ENCODE data around the gene CSTB.

CSTB gene

DNA sequence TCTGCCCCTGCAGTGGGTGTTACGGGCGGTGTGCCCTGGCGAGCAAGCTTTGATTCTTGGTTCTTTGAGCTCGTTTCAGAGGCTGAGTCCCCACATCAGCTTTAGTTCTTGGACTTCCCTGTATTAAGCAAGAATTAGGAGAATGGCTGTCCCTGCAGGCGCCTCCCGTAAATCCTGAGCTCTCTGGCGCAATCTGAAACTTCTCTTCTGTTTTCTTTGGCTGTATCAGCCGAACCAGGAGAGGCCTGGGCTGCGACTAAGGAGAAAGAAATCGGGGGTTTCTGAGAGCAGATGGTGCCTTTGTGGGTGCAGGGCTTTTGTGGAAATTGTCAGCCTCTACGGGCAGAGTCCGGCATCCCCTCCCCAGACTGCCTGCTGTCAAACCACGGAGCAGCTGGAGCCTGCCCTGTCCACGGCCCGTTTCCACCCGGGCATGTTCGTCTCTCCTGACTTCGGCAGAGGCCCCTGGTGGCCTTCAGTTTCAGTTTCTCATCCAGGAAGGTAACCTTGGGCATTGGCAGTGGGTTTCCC, 17.9 kb downstream of the CSTB start:
- peaks cover 100% of the 10 kb centered on the region for H3K36me3 ChIP-seq
- H3K4me1 ChIP-seq (ENCODE audit: control insufficient read depth in 1 of 2, insufficient read depth in 1 of 2, low read depth in 1 of 2, low read length in 1 of 2), result no peaks in the 10 kb centered on the region
- no peak overlapping the region for H3K27ac ChIP-seq
- no peaks in the 10 kb centered on the region for H3K27me3 ChIP-seq
- no peaks in the 10 kb centered on the region for H3K9me3 ChIP-seq
- TF ChIP-seq, protein P1, sequence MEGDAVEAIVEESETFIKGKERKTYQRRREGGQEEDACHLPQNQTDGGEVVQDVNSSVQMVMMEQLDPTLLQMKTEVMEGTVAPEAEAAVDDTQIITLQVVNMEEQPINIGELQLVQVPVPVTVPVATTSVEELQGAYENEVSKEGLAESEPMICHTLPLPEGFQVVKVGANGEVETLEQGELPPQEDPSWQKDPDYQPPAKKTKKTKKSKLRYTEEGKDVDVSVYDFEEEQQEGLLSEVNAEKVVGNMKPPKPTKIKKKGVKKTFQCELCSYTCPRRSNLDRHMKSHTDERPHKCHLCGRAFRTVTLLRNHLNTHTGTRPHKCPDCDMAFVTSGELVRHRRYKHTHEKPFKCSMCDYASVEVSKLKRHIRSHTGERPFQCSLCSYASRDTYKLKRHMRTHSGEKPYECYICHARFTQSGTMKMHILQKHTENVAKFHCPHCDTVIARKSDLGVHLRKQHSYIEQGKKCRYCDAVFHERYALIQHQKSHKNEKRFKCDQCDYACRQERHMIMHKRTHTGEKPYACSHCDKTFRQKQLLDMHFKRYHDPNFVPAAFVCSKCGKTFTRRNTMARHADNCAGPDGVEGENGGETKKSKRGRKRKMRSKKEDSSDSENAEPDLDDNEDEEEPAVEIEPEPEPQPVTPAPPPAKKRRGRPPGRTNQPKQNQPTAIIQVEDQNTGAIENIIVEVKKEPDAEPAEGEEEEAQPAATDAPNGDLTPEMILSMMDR (IDR thresholded peaks at IDR 0.05), result no peak
- H3K4me3 ChIP-seq (ENCODE audit: low read depth in 1 of 2, low read length in 1 of 2), result no peak overlapping the region

DNA sequence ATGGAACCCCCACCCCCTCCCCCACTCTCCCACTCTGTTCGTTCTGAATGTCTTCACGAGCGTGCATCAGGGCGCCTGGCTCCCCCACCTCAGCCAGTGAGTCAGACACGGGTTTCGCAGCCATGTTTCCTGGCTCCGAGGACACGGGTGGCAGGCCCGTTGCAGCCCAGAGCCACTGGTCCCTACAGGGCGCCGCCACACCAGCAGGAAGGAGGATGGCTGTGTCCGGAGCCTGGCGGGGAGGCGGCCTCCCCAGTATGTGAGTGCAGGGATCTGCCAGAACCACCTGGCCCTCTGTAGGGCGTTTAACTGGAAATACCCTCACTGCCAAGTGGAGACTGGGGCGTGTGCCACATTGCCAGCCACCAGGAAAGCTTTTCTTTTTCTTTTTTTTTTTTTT, 18.5 kb downstream of the CSTB start:
- Histone ChIP-seq H3K27me3 (no peaks in the 10 kb centered on the region), H3K27ac (no peak overlapping the region), H3K9me3 (no peaks in the 10 kb centered on the region), H3K4me3 (ENCODE audit: low read depth in 1 of 2, low read length in 1 of 2) (no peak overlapping the region), H3K36me3 (peaks cover 100% of the 10 kb centered on the region), H3K4me1 (ENCODE audit: control insufficient read depth in 1 of 2, insufficient read depth in 1 of 2, low read depth in 1 of 2, low read length in 1 of 2) (no peaks in the 10 kb centered on the region)
- TF ChIP-seq, protein P1 (IDR thresholded peaks at IDR 0.05), result no peak

DNA sequence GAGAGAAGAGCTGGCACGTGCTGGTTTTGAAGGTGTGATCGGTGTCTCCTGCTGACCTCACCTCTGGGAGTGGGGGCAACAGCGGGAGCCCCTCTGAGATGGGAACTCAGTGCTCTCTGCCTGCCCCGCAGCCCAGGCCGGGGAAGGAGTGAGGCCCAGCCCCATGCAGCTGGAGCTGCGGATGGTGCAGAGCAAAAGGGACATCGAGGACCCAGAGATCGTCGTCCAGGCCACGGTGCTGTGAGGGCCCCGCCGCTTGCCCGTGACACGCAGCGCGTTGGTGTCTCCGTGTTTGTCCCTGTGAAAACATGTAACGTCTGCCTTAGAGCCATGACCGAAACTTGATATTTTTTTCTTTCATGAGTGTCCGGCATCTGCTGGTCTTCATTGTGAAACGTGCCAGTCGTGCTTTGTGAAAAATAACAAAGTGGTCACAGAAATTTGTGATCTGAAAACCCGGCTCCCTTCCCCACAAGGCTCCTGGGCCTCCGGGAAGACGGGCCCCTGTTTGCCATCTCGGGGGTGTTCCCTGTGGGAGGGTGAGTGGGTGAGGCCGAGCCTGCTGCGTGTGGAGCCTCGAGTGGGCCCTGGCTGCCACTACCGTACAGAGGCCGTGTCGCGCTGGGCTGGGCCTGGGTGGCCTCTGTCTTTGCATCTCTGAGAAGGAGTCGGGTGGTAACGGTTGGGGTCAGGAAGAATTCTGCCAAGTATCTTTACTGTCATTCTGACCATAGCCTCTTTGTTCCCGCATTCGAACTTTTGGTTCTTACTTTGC, 20.1 kb downstream of the CSTB start:
- peaks cover 100% of the 10 kb centered on the region for H3K36me3 ChIP-seq

DNA sequence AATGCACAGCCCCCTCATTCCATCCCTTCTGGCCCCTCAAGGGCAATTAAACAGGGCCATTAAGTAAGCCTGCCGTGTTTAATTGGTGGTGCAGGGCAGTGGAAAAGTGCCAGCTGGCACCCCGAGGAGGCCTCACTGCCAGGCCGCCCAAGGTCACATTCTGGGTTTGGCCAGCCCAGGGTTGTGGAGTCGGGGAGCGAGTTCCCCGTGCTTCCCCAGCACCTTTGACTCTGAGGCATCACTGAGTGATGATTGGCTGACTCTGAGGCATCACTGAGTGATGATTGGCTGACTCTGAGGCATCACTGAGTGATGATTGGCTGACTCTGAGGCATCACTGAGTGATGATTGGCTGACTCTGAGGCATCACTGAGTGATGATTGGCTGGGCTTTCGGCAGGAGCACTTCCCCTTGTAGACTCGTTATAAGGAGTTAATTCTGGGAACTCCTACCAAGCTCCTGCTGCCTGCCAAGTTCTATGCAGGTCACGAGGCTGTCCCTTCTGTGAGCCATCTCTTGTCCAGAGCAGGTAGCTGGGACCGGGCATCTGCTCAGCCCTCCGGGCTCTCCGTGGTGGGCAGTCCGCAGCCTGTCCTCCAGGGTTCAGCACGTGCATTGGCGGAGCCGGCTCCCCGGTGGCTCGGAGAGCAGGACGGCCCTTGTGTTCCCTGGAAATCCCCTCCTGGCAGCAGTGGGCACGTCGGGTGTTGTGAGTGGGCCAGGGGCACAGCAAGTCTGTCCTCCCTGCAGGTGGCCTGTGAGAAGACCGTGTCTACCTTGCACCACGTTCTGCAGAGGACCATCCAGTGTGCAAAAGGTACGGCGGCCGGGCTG, 20.9 kb downstream of the CSTB start:
- no peaks in the 10 kb centered on the region for H3K4me1 ChIP-seq (ENCODE audit: control insufficient read depth in 1 of 2, insufficient read depth in 1 of 2, low read depth in 1 of 2, low read length in 1 of 2)
- TF ChIP-seq, protein P1 (IDR thresholded peaks at IDR 0.05), result no peak
- H3K27me3 ChIP-seq, result no peaks in the 10 kb centered on the region
- peaks cover 100% of the 10 kb centered on the region for H3K36me3 ChIP-seq
- no peak overlapping the region for H3K27ac ChIP-seq
- H3K9me3 ChIP-seq, result no peaks in the 10 kb centered on the region
- no peak overlapping the region for H3K4me3 ChIP-seq (ENCODE audit: low read depth in 1 of 2, low read length in 1 of 2)

More for the DNA sequence above, 20.1 kb downstream of the CSTB start:
- Histone ChIP-seq H3K27ac (no peak overlapping the region), H3K4me1 (ENCODE audit: control insufficient read depth in 1 of 2, insufficient read depth in 1 of 2, low read depth in 1 of 2, low read length in 1 of 2) (no peaks in the 10 kb centered on the region), H3K4me3 (ENCODE audit: low read depth in 1 of 2, low read length in 1 of 2) (no peak overlapping the region), H3K27me3 (no peaks in the 10 kb centered on the region), H3K9me3 (no peaks in the 10 kb centered on the region)
- TF ChIP-seq, protein P1 (IDR thresholded peaks at IDR 0.05), result no peak

DNA sequence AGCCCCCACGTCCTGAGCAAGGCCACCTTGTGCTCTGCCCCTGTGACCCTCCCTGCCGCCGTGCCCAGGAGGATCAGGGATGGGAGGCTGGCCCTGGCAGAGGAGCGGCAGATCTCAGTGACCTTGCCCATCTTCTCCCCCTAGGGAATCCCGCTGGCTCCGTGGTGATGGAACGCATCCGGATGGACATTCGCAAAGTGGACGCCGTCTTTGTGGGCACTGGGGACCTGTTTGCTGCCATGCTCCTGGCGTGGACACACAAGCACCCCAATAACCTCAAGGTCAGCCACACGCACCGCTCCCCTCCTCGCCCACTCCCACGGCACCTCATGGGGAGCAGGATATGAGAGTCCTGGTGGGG, 22.7 kb downstream of the CSTB start:
- H3K27ac ChIP-seq, result no peak overlapping the region
- H3K36me3 ChIP-seq, result peaks cover 100% of the 10 kb centered on the region
- H3K27me3 ChIP-seq, result no peaks in the 10 kb centered on the region
- TF ChIP-seq, protein P1 (IDR thresholded peaks at IDR 0.05), result no peak
- H3K4me3 ChIP-seq (ENCODE audit: low read depth in 1 of 2, low read length in 1 of 2), result no peak overlapping the region
- H3K9me3 ChIP-seq, result no peaks in the 10 kb centered on the region
- H3K4me1 ChIP-seq (ENCODE audit: control insufficient read depth in 1 of 2, insufficient read depth in 1 of 2, low read depth in 1 of 2, low read length in 1 of 2), result no peaks in the 10 kb centered on the region
